ENCODE data around the gene UTF1.

DNA sequence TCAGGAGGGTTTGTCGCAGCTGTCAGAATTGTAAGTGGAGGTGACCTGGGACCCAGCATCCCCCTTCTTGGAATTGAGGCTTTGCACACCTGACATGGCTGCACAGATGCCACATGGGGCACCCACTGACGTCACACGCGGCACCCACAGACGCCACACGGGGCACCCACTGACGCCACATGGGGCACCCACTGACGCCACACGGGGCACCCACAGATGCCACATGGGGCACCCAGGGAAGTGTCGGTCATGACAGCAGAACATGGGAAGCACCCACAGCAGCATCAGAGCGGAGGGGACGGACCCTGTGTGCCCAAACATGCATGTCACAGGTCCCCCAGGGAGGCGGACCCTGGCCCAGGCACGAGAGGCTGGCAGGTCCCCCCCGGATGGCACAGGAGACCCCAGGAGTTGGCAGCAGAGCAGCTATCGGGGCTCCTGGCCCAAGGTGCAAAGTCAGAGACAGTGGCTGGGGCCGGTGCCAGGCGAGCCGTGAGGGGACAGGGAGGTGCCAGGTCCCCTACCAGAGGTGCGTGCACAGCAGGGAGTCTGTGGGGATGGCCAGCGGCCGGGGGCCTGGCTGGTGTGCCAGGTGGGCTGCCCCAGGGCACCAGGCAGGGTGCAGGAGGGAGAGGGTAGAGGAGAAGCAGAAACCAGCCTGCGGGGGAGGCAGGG lies 48.9 kb upstream of the UTF1 start:
- no peak for TF ChIP-seq POLR2A (IDR thresholded peaks at IDR 0.05)
- TF ChIP-seq CTCF (IDR thresholded peaks at IDR 0.05) = no peak

Measured in vagina (tissue), 2 donors.